ENCODE data around the gene KCNJ11.

DNA sequence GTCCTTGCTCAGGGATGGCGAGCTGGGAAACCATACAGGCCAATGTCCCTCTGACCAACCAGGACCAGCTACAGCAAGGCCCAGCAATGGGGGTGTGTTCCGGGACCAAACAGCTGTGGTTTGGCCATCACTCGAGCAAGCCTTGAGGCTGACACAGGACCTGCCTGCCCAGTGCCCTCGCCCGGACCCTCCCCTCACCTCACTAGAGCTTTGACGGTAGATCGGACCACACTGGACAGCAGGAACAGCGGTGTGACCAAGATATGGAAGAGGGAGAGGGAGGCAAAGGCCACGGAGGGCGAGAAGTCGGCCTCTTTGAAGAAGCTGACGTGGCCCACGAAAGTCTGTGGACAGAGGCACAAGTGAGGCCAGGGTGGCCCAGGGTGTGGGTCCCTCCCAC is 42.2 kb upstream of the KCNJ11 start:
- TF ChIP-seq POLR2AphosphoS5 (IDR thresholded peaks at IDR 0.05) (no peak), EP300 (IDR thresholded peaks at IDR 0.05) (no peak)
- TF ChIP-seq, protein P1, sequence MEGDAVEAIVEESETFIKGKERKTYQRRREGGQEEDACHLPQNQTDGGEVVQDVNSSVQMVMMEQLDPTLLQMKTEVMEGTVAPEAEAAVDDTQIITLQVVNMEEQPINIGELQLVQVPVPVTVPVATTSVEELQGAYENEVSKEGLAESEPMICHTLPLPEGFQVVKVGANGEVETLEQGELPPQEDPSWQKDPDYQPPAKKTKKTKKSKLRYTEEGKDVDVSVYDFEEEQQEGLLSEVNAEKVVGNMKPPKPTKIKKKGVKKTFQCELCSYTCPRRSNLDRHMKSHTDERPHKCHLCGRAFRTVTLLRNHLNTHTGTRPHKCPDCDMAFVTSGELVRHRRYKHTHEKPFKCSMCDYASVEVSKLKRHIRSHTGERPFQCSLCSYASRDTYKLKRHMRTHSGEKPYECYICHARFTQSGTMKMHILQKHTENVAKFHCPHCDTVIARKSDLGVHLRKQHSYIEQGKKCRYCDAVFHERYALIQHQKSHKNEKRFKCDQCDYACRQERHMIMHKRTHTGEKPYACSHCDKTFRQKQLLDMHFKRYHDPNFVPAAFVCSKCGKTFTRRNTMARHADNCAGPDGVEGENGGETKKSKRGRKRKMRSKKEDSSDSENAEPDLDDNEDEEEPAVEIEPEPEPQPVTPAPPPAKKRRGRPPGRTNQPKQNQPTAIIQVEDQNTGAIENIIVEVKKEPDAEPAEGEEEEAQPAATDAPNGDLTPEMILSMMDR (IDR thresholded peaks at IDR 0.05): no peak

Data from suprapubic skin (tissue), 4 donors.